ENCODE measurements around the gene GATB.

- no peak for TF ChIP-seq EZH2 (IDR thresholded peaks at IDR 0.05; ENCODE audit: borderline replicate concordance, insufficient read depth, low read depth, low read length, poor library complexity, severe bottlenecking)
- TF ChIP-seq, protein P1, sequence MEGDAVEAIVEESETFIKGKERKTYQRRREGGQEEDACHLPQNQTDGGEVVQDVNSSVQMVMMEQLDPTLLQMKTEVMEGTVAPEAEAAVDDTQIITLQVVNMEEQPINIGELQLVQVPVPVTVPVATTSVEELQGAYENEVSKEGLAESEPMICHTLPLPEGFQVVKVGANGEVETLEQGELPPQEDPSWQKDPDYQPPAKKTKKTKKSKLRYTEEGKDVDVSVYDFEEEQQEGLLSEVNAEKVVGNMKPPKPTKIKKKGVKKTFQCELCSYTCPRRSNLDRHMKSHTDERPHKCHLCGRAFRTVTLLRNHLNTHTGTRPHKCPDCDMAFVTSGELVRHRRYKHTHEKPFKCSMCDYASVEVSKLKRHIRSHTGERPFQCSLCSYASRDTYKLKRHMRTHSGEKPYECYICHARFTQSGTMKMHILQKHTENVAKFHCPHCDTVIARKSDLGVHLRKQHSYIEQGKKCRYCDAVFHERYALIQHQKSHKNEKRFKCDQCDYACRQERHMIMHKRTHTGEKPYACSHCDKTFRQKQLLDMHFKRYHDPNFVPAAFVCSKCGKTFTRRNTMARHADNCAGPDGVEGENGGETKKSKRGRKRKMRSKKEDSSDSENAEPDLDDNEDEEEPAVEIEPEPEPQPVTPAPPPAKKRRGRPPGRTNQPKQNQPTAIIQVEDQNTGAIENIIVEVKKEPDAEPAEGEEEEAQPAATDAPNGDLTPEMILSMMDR (IDR thresholded peaks at IDR 0.05): no peak
Observed at GRCh38 chr4:151743894-151744293, 16.9 kb downstream of the GATB start.
